HG03060 (cell line): ENCODE data around the gene COX14.
"Not testable (repeated sequence)": the region's sequence is repeated elsewhere in the genome, so short reads cannot be mapped to it uniquely, and the experiment has no call there.

ENCODE experiments used
- ATAC-seq: cut with Tn5 transposase; IDR thresholded peaks from one replicate; pipeline ENCODE4 v1.9.1; 2021; ENCODE audit warnings: low read depth, moderate number of reproducible peaks; ENCODE audit not compliant: unreplicated experiment

Gene COX14

DNA sequence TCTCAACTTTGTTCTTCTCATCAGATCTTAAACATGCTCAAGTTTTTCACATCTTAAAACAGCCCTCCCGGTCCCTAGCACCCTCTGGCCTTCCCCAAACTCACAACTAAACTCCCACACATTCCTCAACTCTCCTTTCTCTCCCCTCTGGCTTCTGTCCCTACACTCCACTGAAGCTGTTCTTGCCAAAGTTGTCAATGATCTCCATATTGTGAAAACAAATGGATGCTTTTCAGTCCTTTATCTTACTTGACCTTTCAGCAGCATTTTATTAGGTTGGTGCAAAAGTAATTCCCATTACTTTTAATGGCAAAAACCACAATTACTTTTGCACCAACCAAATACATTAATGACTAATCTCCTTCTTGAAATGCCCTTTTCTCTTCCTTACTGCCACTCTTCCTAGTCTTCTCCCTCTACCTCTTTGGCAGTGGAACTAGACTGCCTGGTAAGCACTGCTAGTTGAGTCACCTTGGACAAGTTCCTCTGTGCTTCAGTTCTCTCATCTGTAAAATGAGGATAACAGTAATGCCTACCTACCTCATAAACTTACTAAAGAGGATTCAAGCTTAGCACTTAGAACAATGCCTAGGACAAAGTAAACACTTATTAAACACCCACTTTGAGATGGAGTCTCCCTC is 39.1 kb downstream of the COX14 start:
- ATAC-seq: no peak

DNA sequence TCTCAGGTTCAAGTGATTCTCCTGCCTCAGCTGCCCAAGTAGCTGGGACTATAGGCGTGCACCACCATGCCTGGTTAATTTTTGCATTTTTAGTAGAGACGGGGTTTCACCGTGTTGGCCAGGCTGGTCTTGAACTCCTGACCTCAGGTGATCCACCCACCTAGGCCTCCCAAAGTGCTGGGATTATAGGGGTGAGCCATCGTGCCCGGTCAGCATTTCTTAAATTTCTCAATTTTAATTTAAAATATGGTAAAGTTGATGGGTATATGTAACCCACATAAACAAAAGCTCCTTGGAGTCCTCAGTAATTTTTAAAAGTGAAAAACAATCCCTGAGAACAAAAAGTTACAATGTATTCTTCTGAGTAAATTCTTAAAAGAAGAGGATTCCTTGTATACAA is 42.9 kb downstream of the COX14 start:
- ATAC-seq: not testable (repeated sequence)

DNA sequence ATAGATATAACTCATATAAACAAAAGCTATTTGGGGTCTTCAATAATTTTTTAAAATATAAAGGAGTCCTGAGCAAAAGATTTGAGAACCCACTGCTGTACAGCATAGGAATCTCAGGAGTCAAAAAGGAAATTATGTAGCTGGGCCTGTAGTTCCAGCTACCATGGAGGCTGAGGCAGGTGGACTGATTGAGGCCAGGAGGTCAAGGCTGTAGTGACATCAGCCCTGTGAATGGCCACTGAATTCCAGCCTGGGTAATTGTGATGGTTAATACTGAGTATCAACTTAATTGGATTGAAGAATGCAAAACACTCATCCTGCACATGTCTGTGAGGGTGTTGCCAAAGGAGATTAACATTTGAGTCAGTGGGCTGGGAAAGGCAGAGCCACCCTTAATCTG is 44.6 kb downstream of the COX14 start:
- no peak for ATAC-seq

DNA sequence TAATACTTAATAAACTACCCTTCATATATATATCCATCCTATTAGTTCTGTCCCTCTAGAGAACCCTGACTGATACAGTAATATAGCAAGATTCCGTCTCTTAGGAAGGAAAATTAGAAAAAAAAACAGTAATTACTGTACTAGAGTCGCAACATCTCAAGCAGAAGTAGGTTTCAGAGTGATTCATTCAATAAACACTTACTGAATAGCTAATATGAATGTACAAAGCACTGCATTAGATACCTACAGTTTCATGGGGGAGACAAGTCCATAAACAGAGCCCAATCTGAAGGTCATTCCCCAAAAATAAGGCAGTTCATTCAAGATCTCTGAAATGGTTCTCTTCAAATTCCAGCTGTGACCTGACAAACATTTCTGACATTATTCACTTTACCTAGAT is 45.2 kb downstream of the COX14 start:
- no peak for ATAC-seq

DNA sequence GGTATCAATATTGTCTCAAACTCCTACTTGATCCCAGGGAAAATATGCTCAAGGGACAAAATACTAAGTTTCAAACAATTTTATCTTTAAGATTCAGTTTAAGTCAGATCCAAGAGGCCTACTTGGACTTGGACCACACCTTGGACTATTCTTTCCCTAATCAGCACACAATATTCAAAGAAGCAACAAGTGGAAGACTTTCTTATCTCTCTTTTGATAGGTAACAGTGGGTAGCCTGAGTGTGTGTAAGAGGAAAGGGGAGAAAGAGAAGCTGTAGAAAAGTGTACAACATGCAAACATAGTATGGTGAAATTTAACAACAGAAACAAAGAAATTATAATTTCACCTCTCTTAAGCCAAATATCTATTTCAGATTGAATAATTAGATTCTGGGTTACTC is 48.6 kb downstream of the COX14 start:
- ATAC-seq: no peak

DNA sequence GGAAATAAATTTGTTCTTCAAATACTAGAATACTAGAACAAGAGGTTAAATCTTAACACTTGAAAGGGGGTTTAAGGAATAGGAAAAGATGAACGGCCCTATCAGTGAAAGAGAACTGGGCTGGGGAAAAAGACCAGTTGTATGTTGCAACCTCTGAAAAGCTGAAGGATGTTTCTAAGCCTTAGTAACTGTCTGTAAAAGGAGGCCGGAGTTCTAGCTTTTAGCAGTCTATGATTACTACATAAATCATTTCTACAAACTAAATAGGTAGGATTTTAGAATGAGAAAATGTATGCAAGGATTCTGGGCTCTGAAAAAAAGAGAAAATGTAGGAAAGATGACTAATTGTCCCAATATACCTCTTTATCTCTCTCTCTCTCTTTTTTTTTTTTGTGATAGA is 50.2 kb downstream of the COX14 start:
- ATAC-seq: no peak

DNA sequence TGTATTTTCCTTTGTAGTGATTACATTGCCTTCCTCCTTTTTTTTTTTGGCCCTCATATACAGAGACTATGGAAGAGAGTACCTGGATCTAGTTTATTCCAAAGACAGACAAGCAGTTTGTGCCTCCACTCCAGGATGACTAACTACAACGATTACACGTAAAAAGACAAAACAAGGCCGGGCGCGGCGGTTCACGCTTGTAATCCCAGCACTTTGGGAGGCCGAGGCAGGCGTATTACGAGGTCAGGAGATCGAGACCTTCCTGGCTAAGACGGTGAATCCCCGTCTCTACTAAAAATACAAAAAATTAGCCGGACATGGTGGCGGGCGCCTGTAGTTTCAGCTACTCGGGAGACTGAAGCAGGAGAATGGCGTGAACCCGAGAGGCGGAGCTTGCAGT is 52.9 kb downstream of the COX14 start:
- no peak for ATAC-seq

DNA sequence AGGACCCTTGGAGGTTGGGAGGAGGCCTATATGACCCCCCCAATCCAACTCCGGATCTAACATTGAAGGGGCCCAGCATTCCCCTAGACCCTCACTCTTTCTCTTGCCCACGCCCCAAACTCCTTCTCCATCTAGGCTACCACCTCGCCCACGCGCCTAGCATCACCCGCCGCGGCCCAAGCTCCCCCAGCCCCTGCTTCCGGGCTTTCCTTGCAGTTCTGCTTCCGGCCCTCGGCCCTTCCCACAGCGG is 54.7 kb downstream of the COX14 start:
- ATAC-seq: no peak

DNA sequence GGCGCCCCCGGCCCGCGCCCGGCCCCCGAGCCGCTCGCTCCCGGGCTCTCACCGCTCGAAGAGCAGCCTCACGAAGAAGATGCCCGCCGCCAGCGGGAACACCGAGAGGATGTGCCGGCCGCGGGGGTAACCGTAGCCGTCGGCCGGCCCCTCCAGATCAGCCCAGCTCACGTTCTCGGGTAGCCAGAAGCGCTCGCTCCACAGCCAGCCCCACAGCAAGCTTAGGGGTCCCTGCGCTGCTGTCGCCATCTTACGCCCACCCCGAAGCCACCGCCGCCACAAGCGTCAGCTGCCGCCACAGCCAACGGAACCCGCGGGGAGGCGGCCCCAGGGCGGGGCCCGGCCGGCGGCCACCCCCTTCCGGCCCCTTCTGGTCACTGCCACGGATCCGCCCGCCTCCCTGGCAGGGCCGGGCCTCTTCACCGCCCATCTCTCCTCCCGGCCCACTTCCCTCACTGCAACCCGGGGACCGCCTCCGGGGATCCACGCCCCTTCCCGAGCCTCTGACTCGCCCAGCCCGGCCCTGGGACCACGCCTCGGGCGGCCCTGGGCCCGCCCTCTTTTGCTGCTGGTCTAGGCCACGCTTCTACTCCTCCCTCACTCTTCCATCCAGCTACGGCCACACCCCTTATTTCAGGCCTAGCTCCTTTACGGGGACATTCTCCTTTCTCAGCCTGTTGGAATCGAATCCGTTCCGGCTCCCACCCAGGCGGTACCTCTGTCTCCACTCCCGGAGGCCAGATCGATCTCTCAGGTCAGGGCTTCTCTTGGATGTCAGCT is 55.2 kb downstream of the COX14 start, which contains the start of gene CERS5:
Gene CERS5, minus strand, starts transcription at position 321 of the 780 bp plus-strand sequence. Its CDS starts 72 bp downstream, at position 249.
- ATAC-seq: peak; percentile 90
